T-helper 9 cell (primary cell): Measurements from ENCODE around the gene ANK3.

Experiments
- DNase-seq: peaks from one replicate; pipeline ENCODE4 v3.0.0-alpha.2; 2020

Gene ANK3

GRCh38 chr10:60271319-60272040 is 118.2 kb downstream of the ANK3 start:
- DNase-seq: no peak

- no peak for DNase-seq
Observed at GRCh38 chr10:60270426-60270825, 119.2 kb downstream of the ANK3 start.

- no peak for DNase-seq
Observed at GRCh38 chr10:60267802-60268201, 121.9 kb downstream of the ANK3 start.

GRCh38 chr10:60266513-60266912 is 123.2 kb downstream of the ANK3 start:
- DNase-seq: no peak

GRCh38 chr10:60262647-60263126 is 127.0 kb downstream of the ANK3 start:
- DNase-seq: no peak

GRCh38 chr10:60260321-60260720 is 129.4 kb downstream of the ANK3 start:
- DNase-seq: no peak

GRCh38 chr10:60258429-60258797 is 131.3 kb downstream of the ANK3 start:
- DNase-seq: no peak

- no peak for DNase-seq
Observed at GRCh38 chr10:60257767-60258428, 131.8 kb downstream of the ANK3 start.

- no peak for DNase-seq
Observed at GRCh38 chr10:60254776-60255175, 134.9 kb downstream of the ANK3 start.

- DNase-seq: no peak
Observed at GRCh38 chr10:60253484-60253883, 136.2 kb downstream of the ANK3 start.

- DNase-seq: no peak
Observed at GRCh38 chr10:60252688-60253087, 137.0 kb downstream of the ANK3 start.

GRCh38 chr10:60246382-60246781 is 143.3 kb downstream of the ANK3 start:
- DNase-seq: no peak

- no peak for DNase-seq
Observed at GRCh38 chr10:60239228-60239627, 150.4 kb downstream of the ANK3 start.

- no peak for DNase-seq
Observed at GRCh38 chr10:60238759-60239100, 150.9 kb downstream of the ANK3 start.

- DNase-seq: no peak
Observed at GRCh38 chr10:60237977-60238758, 151.5 kb downstream of the ANK3 start.

GRCh38 chr10:60236869-60237524 is 152.7 kb downstream of the ANK3 start:
- DNase-seq: no peak

GRCh38 chr10:60235001-60235400 is 154.7 kb downstream of the ANK3 start:
- DNase-seq: no peak

GRCh38 chr10:60234551-60234950 is 155.1 kb downstream of the ANK3 start:
- DNase-seq: no peak

- no peak for DNase-seq
Observed at GRCh38 chr10:60230892-60231291, 158.8 kb downstream of the ANK3 start.

GRCh38 chr10:60224066-60224705 is 165.5 kb downstream of the ANK3 start:
- DNase-seq: no peak

GRCh38 chr10:60222047-60222446 is 167.6 kb downstream of the ANK3 start:
- DNase-seq: no peak

- DNase-seq: no peak
Observed at GRCh38 chr10:60212195-60212594, 177.5 kb downstream of the ANK3 start.
